ENCODE measurements around the gene NSG1. TPM values are rescaled to one million over a fixed set of nuclear protein-coding genes. Genes with fewer than 3 reads are reported as not detected.

The NSG1 gene
- total RNA-seq, 1 donor from 2014 or later, result not detected

DNA sequence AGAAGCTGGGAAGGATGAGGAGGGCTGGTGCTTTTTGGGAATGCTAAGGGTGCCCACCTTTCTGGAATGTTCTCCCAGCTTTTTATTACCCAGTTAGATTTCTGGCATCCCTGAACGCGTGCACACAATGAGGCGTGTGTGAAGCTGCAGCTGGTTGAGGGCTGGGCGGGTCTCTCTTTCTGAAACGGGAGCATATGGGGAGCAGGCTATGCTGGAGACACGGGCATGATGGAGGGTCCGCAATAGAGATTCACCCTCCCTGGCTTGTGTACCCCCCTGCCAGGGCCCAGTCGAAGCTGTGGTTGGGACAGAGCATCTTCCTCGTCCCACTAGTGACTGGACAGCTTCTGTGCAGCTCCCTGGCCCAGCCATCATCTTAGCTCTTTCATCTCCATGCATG lies 8.5 kb downstream of the NSG1 start:
- intact Hi-C loops (cut with micrococcal nuclease), result no loop called here
- no peak for DNase-seq
- TF ChIP-seq, protein P1, sequence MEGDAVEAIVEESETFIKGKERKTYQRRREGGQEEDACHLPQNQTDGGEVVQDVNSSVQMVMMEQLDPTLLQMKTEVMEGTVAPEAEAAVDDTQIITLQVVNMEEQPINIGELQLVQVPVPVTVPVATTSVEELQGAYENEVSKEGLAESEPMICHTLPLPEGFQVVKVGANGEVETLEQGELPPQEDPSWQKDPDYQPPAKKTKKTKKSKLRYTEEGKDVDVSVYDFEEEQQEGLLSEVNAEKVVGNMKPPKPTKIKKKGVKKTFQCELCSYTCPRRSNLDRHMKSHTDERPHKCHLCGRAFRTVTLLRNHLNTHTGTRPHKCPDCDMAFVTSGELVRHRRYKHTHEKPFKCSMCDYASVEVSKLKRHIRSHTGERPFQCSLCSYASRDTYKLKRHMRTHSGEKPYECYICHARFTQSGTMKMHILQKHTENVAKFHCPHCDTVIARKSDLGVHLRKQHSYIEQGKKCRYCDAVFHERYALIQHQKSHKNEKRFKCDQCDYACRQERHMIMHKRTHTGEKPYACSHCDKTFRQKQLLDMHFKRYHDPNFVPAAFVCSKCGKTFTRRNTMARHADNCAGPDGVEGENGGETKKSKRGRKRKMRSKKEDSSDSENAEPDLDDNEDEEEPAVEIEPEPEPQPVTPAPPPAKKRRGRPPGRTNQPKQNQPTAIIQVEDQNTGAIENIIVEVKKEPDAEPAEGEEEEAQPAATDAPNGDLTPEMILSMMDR (IDR thresholded peaks at IDR 0.05), result no peak
- Mint-ChIP-seq H3K36me3 (ENCODE audit: low read depth) (no peaks in the 10 kb centered on the region), H3K27ac (no peak overlapping the region), H3K4me3 (no peak overlapping the region), H3K9me3 (peaks cover 5% of the 10 kb centered on the region), H3K4me1 (no peaks in the 10 kb centered on the region), H3K27me3 (peaks cover 21% of the 10 kb centered on the region)
- POLR2A ChIA-PET, result no interaction called here
- CTCF ChIA-PET, result no interaction called here
- ATAC-seq (ENCODE audit: low read depth), result no peak

DNA sequence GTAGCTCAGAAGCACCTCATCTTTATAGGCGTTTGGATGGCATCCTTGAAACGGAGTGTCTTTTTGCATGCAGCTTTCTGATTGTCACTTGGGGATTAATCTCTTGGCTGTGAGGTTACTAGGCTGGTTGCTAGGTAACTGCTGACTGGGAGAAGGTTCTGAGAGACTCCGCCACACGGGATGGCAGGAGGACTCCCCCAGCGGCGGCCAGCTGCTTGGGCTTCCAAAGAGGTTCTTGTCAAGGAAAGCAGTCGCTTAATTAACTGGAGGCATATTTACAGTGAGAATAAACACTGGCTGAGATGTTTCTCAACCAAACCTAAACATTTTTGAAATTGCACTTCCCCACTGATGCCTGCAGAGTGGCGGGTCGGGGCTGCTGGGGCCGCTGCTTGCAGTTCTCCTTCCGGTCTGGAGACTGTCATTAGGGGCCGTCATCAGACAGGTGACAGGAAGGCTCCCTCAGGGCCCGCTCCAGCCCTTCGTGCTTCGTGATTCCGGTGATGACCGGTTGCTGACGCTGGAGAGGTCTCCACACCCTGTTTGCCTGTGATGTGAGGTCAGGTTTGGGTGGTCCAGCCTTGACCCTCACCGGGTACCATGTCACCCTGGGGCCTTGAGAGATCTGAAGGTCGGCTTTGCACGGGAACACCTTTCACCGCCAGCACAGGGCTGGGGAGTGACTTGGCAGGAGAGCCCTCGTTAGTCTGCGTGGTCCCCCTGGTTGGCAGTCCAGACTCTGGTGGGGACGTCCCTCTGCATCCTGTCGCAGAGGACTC lies 9.1 kb downstream of the NSG1 start:
- H3K9me3 Mint-ChIP-seq, result peaks cover 5% of the 10 kb centered on the region
- ATAC-seq (ENCODE audit: low read depth), result peak; percentile 54
- H3K27me3 Mint-ChIP-seq, result peaks cover 16% of the 10 kb centered on the region
- no peak for DNase-seq
- ChIA-PET POLR2A (no interaction called here), CTCF (no interaction called here)
- H3K36me3 Mint-ChIP-seq (ENCODE audit: low read depth), result no peaks in the 10 kb centered on the region
- TF ChIP-seq, protein P1 (IDR thresholded peaks at IDR 0.05), result no peak
- intact Hi-C loops (cut with micrococcal nuclease), result no loop called here
- no peak overlapping the region for H3K27ac Mint-ChIP-seq
- H3K4me1 Mint-ChIP-seq, result no peaks in the 10 kb centered on the region
- H3K4me3 Mint-ChIP-seq, result peak overlapping the region; percentile 39

DNA sequence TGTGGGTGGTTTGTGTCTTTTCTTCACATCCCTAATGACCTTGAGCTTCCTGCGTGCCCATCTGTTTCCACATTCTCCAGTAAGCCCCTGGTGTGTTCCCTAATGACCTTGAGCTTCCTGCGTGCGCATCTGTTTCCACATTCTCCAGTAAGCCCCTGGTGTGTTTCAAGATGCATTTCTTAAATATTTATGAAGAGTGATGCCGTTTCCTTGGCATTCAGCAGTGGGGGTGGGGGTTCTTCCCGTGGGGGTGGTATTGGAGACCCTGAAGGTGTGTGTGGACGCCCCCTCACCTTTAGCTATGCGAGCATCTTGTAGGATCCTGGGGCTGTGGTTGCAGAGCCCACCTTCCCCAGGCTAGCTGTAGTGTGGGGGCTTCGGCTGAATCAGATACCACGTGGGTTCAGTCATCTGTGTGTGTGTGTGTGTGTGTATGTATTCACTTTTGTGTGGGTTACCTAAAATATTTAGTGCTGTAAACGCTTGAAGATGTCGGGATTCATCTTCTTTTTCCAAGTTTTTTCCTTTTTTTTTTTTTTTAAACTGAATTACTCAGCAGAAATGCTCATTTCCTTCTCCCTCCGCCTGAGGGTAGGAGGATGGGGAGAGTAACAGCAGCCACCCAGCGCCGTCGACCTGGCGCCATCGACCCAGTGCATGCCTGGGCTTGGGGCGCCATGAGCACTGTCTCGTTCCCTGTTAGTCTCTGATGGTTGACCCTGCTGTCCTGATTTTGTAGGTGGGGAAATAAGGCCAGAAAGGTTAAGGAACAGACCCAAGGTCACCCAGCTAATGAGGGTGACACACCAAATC lies 9.9 kb downstream of the NSG1 start:
- peaks cover 16% of the 10 kb centered on the region for H3K27me3 Mint-ChIP-seq
- ATAC-seq (ENCODE audit: low read depth) (no peak), DNase-seq (no peak)
- H3K27ac Mint-ChIP-seq, result no peak overlapping the region
- H3K9me3 Mint-ChIP-seq, result peaks cover 5% of the 10 kb centered on the region
- TF ChIP-seq, protein P1 (IDR thresholded peaks at IDR 0.05), result no peak
- intact Hi-C loops (cut with micrococcal nuclease), result no loop called here
- ChIA-PET CTCF (no interaction called here), POLR2A (no interaction called here)
- H3K36me3 Mint-ChIP-seq (ENCODE audit: low read depth), result no peaks in the 10 kb centered on the region
- H3K4me3 Mint-ChIP-seq, result no peak overlapping the region
- H3K4me1 Mint-ChIP-seq, result no peaks in the 10 kb centered on the region

DNA sequence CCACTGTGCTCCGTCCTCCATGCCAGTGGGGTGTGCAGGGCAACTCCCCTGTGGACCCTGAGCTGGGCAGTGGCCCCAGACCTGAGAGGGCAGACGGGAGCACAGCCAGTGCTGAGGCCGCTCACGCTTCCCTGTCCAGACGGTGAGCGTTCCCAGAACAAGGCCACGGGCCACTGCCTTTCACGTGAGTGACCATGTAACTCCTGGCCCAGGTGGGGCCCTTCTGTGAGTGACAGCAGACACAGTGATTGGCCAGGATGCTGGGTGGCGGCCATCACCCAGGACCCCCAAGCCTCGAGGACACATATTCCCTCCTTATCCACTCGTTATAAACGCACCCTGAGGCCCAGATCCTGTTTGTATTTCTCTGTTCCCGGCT lies 10.5 kb downstream of the NSG1 start:
- CTCF ChIA-PET, result no interaction called here

DNA sequence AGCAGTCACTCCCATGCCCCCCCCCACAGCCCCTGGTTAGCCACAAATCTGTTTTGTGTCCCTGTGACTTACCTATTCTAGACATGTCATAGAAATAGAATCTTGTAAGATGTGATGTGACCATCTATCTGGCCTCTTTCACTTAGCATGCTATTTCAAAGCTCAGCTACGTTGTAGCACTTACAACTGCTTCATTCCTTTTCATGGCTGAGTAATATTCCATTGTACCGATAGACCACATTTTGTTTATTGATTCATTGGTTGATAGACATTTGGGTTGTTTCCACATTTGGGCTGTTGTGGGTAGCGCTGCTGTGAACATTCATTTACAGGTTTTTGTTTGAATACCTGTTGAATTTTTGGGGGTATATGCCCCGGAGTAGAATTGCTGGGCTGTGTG lies 11.5 kb downstream of the NSG1 start:
- intact Hi-C loops (cut with micrococcal nuclease), result no loop called here
- Mint-ChIP-seq H3K27me3 (peaks cover 21% of the 10 kb centered on the region), H3K36me3 (ENCODE audit: low read depth) (no peaks in the 10 kb centered on the region), H3K9me3 (peaks cover 5% of the 10 kb centered on the region), H3K4me1 (no peaks in the 10 kb centered on the region), H3K27ac (no peak overlapping the region), H3K4me3 (no peak overlapping the region)
- no peak for DNase-seq
- ChIA-PET POLR2A (no interaction called here), CTCF (no interaction called here)
- TF ChIP-seq, protein P1 (IDR thresholded peaks at IDR 0.05), result no peak
- no peak for ATAC-seq (ENCODE audit: low read depth)

More for the DNA sequence above, 10.5 kb downstream of the NSG1 start:
- peaks cover 5% of the 10 kb centered on the region for H3K9me3 Mint-ChIP-seq
- TF ChIP-seq, protein P1 (IDR thresholded peaks at IDR 0.05), result no peak
- intact Hi-C loops (cut with micrococcal nuclease), result no loop called here
- no peak for ATAC-seq (ENCODE audit: low read depth)
- no peaks in the 10 kb centered on the region for H3K4me1 Mint-ChIP-seq
- H3K4me3 Mint-ChIP-seq, result no peak overlapping the region
- H3K27ac Mint-ChIP-seq, result no peak overlapping the region
- no peak for DNase-seq
- peaks cover 16% of the 10 kb centered on the region for H3K27me3 Mint-ChIP-seq
- POLR2A ChIA-PET, result no interaction called here
- H3K36me3 Mint-ChIP-seq (ENCODE audit: low read depth), result no peaks in the 10 kb centered on the region
